Measurements from ENCODE around the gene FRRS1L.

Gene FRRS1L

DNA sequence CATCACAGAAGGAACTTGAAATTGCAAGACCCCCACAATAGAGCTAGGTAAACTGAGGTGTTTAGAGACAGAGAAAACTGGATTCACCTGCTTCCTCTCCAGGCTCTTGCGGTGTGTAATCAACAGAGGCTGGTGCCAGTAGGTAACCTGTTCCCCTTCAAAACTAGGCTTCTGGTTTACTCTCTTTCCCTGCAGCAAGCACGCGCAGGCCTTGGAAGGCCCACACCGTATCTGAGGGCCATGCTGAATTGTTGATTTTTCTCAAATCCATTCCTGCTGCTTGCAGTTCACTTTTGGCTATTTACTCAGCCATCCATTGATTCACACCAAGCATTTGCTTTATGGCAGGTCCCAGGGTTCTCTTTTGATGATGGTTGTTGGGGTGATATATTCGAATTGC lies 667 bp upstream of the FRRS1L start:
- CTCF ChIA-PET = no interaction called here
- no peak for DNase-seq (ENCODE audit: low spot score)
- POLR2A ChIA-PET (ENCODE audit: low non-redundant PET) = no interaction called here
- H3K27ac ChIP-seq = no peak overlapping the region
- TF ChIP-seq, protein P1, sequence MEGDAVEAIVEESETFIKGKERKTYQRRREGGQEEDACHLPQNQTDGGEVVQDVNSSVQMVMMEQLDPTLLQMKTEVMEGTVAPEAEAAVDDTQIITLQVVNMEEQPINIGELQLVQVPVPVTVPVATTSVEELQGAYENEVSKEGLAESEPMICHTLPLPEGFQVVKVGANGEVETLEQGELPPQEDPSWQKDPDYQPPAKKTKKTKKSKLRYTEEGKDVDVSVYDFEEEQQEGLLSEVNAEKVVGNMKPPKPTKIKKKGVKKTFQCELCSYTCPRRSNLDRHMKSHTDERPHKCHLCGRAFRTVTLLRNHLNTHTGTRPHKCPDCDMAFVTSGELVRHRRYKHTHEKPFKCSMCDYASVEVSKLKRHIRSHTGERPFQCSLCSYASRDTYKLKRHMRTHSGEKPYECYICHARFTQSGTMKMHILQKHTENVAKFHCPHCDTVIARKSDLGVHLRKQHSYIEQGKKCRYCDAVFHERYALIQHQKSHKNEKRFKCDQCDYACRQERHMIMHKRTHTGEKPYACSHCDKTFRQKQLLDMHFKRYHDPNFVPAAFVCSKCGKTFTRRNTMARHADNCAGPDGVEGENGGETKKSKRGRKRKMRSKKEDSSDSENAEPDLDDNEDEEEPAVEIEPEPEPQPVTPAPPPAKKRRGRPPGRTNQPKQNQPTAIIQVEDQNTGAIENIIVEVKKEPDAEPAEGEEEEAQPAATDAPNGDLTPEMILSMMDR (conservative IDR thresholded peaks at IDR 0.05; ENCODE audit: low read depth) = no peak

DNA sequence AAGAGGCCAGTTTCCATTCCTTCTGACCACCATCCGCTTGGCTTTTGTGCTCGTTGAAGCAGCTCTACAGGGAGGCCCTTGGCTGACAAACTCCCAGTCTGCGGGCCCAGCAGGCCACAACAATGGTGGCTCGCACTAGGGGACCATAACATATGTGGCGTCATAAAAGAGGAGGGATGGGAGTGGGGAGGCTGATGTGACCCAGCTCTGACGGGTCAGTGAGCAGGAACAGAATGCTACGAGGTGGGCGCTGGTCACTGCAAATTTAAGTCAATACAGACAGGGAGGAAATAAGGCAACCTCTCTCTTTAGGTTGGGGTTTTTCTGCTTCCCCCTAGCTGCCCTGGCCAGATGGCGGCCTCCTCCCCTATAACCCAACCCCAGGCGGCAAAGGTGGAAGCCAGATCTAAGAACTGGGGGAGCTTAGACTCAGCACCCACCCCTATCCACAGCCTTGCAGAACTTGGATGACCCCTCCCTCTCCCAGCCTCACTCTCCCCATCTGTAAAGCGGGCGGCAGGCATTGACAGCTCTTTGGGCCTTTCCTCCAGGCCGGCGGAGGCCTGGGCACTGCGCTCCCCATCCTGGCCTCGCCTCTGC lies 778 bp downstream of the FRRS1L start:
- ChIA-PET POLR2A (ENCODE audit: low non-redundant PET) (no interaction called here), CTCF (interaction anchor here (1.2 kb wide), 1 partner anchor 17 kb away, joined by 3 read pairs; no protein-coding TSS in a partner anchor)
- H3K27ac ChIP-seq = no peak overlapping the region
- DNase-seq (ENCODE audit: low spot score) = no peak
- TF ChIP-seq, protein P1 (conservative IDR thresholded peaks at IDR 0.05; ENCODE audit: low read depth) = no peak

DNA sequence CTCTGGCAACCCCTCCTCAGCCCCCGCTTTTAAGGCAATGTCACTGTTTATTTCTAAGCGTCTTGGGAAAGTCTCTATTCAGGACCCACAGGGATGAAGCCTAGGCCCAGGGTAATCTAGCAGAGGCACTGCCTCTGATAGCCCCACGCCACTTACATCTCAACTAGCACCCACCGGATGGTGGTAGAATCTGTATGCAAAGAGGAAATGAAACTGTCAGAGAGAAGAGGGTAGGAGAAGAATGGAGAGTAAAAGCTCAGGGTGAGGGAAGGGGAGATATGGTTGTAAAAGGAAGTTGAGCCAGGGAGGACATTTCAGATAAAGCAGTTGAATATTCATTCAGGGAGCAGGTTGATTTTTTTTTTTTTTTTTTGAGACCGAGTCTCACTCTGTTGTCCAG lies 3.0 kb downstream of the FRRS1L start:
- H3K27ac ChIP-seq = no peak overlapping the region
- no peak for DNase-seq (ENCODE audit: low spot score)
- TF ChIP-seq, protein P1 (conservative IDR thresholded peaks at IDR 0.05; ENCODE audit: low read depth) = no peak
- CTCF ChIA-PET = interaction anchor here (0.6 kb wide), 1 partner anchor 1826 kb away, joined by 3 read pairs; no protein-coding TSS in a partner anchor
- POLR2A ChIA-PET (ENCODE audit: low non-redundant PET) = interaction anchor here (0.7 kb wide), 1 partner anchor 37 kb away, joined by 8 read pairs; no protein-coding TSS in a partner anchor

DNA sequence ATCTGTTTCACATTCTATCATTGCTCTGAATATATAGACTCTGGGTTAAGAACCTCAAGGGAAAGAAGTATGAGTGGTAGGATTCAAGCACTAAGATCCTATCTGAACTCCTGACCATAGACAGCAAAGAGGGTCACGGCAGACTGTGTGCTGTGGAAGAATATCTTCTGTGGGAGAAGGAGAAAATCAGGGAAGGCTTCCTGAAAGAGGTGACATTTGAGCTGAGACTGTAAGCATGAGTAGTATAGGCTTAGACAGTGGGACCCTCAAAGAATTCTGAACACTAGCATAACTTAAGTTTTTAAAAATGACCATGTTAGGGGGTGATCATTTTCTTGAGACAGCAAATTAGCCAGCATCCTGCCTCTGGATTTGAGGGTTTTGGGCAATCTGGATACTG lies 3.9 kb downstream of the FRRS1L start:
- ChIA-PET CTCF (no interaction called here), POLR2A (ENCODE audit: low non-redundant PET) (no interaction called here)
- TF ChIP-seq, protein P1 (conservative IDR thresholded peaks at IDR 0.05; ENCODE audit: low read depth) = no peak
- H3K27ac ChIP-seq = no peak overlapping the region
- no peak for DNase-seq (ENCODE audit: low spot score)

DNA sequence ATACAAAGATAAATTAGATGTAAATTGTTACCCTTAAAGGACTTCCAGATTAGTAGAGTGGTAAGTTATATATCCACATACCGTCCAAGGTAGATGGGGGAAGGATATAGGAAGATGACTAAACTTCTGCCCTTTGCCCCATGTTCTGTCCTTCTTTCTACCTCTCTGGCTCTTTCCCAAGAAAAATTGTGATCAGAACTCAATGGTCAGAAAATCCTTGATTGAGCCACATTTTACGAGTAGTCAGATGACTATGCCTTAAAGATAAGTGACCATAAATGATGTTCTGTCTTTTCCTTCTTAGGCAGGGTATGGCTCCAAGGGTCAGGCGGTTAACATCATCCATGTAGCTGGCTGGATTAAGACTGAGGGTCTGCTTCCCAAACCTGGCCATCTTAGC lies 4.4 kb downstream of the FRRS1L start:
- TF ChIP-seq, protein P1 (conservative IDR thresholded peaks at IDR 0.05; ENCODE audit: low read depth) = no peak
- no peak for DNase-seq (ENCODE audit: low spot score)
- CTCF ChIA-PET = no interaction called here
- POLR2A ChIA-PET (ENCODE audit: low non-redundant PET) = no interaction called here
- H3K27ac ChIP-seq = no peak overlapping the region

DNA sequence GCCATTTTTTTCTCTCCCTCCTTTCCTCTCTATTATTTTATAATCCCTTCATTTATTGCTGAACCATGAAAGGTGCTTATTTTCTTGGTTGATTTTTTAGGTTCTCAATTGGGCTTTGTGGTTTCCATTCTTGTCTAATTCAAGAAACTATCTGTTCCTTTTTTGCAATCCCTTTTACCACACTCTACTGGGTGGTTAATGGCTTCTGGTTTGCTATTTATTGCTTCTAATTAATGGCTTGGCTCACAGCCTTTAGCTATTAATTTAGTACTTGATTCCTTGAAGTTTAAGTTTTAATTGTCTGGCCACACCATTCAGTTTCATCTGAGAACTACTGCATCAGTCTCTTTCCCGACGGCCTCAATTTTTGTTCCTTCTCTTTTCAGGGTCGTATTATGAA lies 5.6 kb downstream of the FRRS1L start:
- POLR2A ChIA-PET (ENCODE audit: low non-redundant PET) = no interaction called here
- no peak for DNase-seq (ENCODE audit: low spot score)
- TF ChIP-seq, protein P1 (conservative IDR thresholded peaks at IDR 0.05; ENCODE audit: low read depth) = no peak
- no peak overlapping the region for H3K27ac ChIP-seq
- CTCF ChIA-PET = interaction anchor here (0.7 kb wide), 1 partner anchor 400 kb away, joined by 3 read pairs; no protein-coding TSS in a partner anchor
